ENCODE results near the gene PLXNA2.

DNA sequence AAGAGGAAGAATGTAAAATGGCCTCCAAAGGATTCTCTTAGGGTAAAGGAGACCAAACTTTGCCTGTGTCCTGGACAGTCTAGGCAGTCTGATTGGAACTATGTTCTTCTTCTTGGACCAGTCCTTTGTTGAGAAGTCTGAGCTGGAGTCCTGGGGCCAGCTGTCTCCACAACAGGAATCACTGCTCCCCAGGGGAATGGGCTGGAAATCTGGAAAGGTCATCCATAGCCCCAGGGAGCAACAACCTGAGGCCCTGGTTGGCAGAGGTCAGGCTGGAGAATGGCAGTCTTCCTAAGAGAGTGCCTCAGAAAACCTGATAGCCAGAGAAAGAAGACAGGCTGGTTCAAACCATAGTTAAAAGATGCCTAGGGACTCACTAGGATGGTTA is 68.7 kb downstream of the PLXNA2 start:
- TF ChIP-seq, protein P1, sequence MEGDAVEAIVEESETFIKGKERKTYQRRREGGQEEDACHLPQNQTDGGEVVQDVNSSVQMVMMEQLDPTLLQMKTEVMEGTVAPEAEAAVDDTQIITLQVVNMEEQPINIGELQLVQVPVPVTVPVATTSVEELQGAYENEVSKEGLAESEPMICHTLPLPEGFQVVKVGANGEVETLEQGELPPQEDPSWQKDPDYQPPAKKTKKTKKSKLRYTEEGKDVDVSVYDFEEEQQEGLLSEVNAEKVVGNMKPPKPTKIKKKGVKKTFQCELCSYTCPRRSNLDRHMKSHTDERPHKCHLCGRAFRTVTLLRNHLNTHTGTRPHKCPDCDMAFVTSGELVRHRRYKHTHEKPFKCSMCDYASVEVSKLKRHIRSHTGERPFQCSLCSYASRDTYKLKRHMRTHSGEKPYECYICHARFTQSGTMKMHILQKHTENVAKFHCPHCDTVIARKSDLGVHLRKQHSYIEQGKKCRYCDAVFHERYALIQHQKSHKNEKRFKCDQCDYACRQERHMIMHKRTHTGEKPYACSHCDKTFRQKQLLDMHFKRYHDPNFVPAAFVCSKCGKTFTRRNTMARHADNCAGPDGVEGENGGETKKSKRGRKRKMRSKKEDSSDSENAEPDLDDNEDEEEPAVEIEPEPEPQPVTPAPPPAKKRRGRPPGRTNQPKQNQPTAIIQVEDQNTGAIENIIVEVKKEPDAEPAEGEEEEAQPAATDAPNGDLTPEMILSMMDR (conservative IDR thresholded peaks at IDR 0.05): no peak
- TF ChIP-seq EZH2 (IDR thresholded peaks at IDR 0.05; ENCODE audit: low read depth): no peak

All from PC-9 (cell line).